NCI-H460 (cell line): ENCODE measurements around the gene PRKRA. TPM values are rescaled to one million over a fixed set of nuclear protein-coding genes. Genes with fewer than 3 reads are reported as not detected.
"Not testable (repeated sequence)": the region's sequence is repeated elsewhere in the genome, so short reads cannot be mapped to it uniquely, and the experiment has no call there.

Experiments
- DNase-seq: peaks from one replicate; pipeline ENCODE4 v3.0.0-alpha.2; 2016; ENCODE audit warnings: low read depth; ENCODE audit errors: extremely low read depth
- polyA plus RNA-seq: library from polyadenylated mRNA; depleted of rRNA; stranded (reverse); fragments of >200 nt; gene quantifications from 2 replicates; pipeline ENCODE4 v1.2.3, GENCODE V29; 2014; cell fraction: nucleus; rRNA removed
- total RNA-seq: library from RNA; depleted of rRNA; stranded (reverse); fragments of >200 nt; shearing (Covaris generic); gene quantifications from 2 replicates; pipeline ENCODE4 v1.2.3, GENCODE V29; 2014; rRNA removed

PRKRA gene
- 96.1 and 96.3 TPM in 2 replicates for total RNA-seq
- 61.7 and 75.2 TPM in 2 replicates for polyA plus RNA-seq

- peak; percentile 96 for DNase-seq
These were observed at the start of gene PRKRA, which contains the start of gene PJVK for GRCh38 chr2:178450774-178451525. Gene PRKRA, minus strand, starts transcription at chr2:178451175. Its CDS starts 145 bp downstream, at chr2:178451030. Gene PJVK, plus strand, starts transcription at chr2:178451378. Its CDS starts 2,032 bp downstream, at chr2:178453410.

GRCh38 chr2:178499640-178500039 lies 48.7 kb upstream of the PRKRA start:
- no peak for DNase-seq

- DNase-seq: no peak
These were observed 47.2 kb upstream of the PRKRA start for GRCh38 chr2:178498137-178498536.

GRCh38 chr2:178496049-178496448 lies 45.1 kb upstream of the PRKRA start:
- DNase-seq: no peak

GRCh38 chr2:178491612-178492011 lies 40.6 kb upstream of the PRKRA start:
- no peak for DNase-seq

GRCh38 chr2:178485356-178485755 lies 34.4 kb upstream of the PRKRA start:
- no peak for DNase-seq

GRCh38 chr2:178484245-178485041 lies 33.5 kb upstream of the PRKRA start:
- DNase-seq: peak; percentile 32

- no peak for DNase-seq
These were observed 31.5 kb upstream of the PRKRA start for GRCh38 chr2:178482437-178482836.

- DNase-seq: peak; percentile 96
These were observed 29.5 kb upstream of the PRKRA start, which contains the start of gene PLEKHA3 for GRCh38 chr2:178480227-178481181. Gene PLEKHA3, plus strand, starts transcription at chr2:178480457. Its CDS starts 413 bp downstream, at chr2:178480870.

- no peak for DNase-seq
These were observed 28.8 kb upstream of the PRKRA start for GRCh38 chr2:178479758-178480226.

GRCh38 chr2:178479275-178479616 lies 28.3 kb upstream of the PRKRA start:
- no peak for DNase-seq

- peak; percentile 77 for DNase-seq
These were observed 27.7 kb upstream of the PRKRA start, which contains the start of gene FKBP7 for GRCh38 chr2:178478439-178479274. Gene FKBP7, minus strand, starts transcription at chr2:178478600. Its CDS starts 101 bp downstream, at chr2:178478499.

- DNase-seq: no peak
These were observed 27.1 kb upstream of the PRKRA start for GRCh38 chr2:178478130-178478438.

GRCh38 chr2:178477443-178478129 lies 26.6 kb upstream of the PRKRA start:
- no peak for DNase-seq

- no peak for DNase-seq
These were observed 25.5 kb upstream of the PRKRA start for GRCh38 chr2:178476477-178476876.

GRCh38 chr2:178474560-178474959 lies 23.6 kb upstream of the PRKRA start:
- no peak for DNase-seq

GRCh38 chr2:178473931-178474330 lies 23.0 kb upstream of the PRKRA start:
- no peak for DNase-seq

- DNase-seq: no peak
These were observed 22.4 kb upstream of the PRKRA start for GRCh38 chr2:178473373-178473772.

- DNase-seq: not testable (repeated sequence)
These were observed 20.3 kb upstream of the PRKRA start for GRCh38 chr2:178471313-178471712.
